Parathyroid adenoma (tissue), 2 donors: ENCODE data around the gene AIFM2.

ENCODE experiments used
- H2AFZ ChIP-seq: fragments of 300-600 bp; sonication (generic); one replicate; pipeline ENCODE4 v1.7.0; 2017; ENCODE audit warnings: antibody characterized with exemption, mild to moderate bottlenecking
- H3K27ac ChIP-seq: fragments of 300-600 bp; sonication (generic); one replicate; pipeline ENCODE4 v1.7.0; 2017
- H3K27me3 ChIP-seq: fragments of 300-600 bp; sonication (generic); one replicate; pipeline ENCODE4 v1.7.0; 2017; ENCODE audit warnings: low read length; ENCODE audit not compliant: control insufficient read depth, insufficient read depth
- H3K36me3 ChIP-seq: fragments of 300-600 bp; sonication (generic); one replicate; pipeline ENCODE4 v1.7.0; 2017; ENCODE audit warnings: low read length; ENCODE audit not compliant: control insufficient read depth, insufficient read depth
- H3K4me1 ChIP-seq: fragments of 300-600 bp; sonication (generic); one replicate; pipeline ENCODE4 v1.7.0; 2017; ENCODE audit warnings: control low read depth
- H3K4me2 ChIP-seq: fragments of 300-600 bp; sonication (generic); one replicate; pipeline ENCODE4 v1.7.0; 2017; ENCODE audit warnings: low read length
- H3K4me3 ChIP-seq: fragments of 300-600 bp; sonication (generic); one replicate; pipeline ENCODE4 v1.7.0; 2017; ENCODE audit warnings: low read depth, low read length
- H3K79me2 ChIP-seq: fragments of 300-600 bp; sonication (generic); one replicate; pipeline ENCODE4 v1.7.0; 2017; ENCODE audit warnings: control low read depth
- H3K9ac ChIP-seq: fragments of 300-600 bp; sonication (generic); one replicate; pipeline ENCODE4 v1.7.0; 2017; ENCODE audit warnings: mild to moderate bottlenecking
- H3K9me3 ChIP-seq: fragments of 300-600 bp; sonication (generic); one replicate; pipeline ENCODE4 v1.7.0; 2017; ENCODE audit warnings: low read length; ENCODE audit not compliant: control insufficient read depth
- TF ChIP-seq, protein P1 (sequence below): fragments of 300-600 bp; sonication (generic); IDR thresholded peaks from one replicate; pipeline ENCODE4 v1.7.0; 2017; ENCODE audit warnings: antibody characterized with exemption, mild to moderate bottlenecking
- donor health status: primary hyperparathyroidism.

AIFM2 gene

DNA sequence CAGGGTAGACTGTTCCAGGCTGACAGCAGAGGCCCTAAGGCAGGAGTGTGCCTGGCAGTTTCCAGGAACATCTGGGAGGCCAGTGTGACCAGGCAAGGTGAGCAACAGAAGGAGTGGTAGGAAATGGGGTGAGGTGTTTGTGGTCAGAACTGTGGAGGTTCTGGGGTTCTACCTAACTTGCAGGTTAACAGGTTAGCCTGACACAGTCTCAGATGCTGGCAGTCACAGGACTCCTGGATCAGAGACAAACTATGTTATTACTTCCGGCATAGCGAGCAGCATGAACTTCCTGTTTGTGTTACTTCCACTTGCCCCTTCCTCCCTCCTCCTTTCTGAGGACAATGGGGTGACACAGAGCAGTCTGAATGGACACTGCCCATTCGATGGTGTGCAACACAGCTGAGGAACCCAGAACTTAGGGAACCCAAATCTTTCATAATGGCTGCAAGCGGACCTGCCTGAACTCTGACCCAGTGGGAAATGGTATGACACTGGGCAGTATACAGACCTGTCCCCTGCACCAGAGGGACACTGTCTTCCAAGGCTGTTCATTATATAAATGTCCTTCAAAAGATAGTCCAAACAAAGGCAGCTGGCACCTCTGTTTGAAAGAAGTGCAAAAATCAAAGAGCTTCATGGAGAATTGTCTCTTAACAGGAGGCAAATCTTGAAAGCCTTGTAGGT lies 41.6 kb upstream of the AIFM2 start:
- Histone ChIP-seq H3K27ac (no peak overlapping the region), H3K36me3 (no peaks in the 10 kb centered on the region), H3K4me3 (no peak overlapping the region), H3K9me3 (no peaks in the 10 kb centered on the region), H3K9ac (no peak overlapping the region), H3K79me2 (peaks cover 8% of the 10 kb centered on the region), H3K4me2 (no peak overlapping the region), H3K27me3 (no peaks in the 10 kb centered on the region), H2AFZ (peak overlapping the region; percentile 23), H3K4me1 (no peaks in the 10 kb centered on the region)
- TF ChIP-seq, protein P1, sequence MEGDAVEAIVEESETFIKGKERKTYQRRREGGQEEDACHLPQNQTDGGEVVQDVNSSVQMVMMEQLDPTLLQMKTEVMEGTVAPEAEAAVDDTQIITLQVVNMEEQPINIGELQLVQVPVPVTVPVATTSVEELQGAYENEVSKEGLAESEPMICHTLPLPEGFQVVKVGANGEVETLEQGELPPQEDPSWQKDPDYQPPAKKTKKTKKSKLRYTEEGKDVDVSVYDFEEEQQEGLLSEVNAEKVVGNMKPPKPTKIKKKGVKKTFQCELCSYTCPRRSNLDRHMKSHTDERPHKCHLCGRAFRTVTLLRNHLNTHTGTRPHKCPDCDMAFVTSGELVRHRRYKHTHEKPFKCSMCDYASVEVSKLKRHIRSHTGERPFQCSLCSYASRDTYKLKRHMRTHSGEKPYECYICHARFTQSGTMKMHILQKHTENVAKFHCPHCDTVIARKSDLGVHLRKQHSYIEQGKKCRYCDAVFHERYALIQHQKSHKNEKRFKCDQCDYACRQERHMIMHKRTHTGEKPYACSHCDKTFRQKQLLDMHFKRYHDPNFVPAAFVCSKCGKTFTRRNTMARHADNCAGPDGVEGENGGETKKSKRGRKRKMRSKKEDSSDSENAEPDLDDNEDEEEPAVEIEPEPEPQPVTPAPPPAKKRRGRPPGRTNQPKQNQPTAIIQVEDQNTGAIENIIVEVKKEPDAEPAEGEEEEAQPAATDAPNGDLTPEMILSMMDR: no peak

DNA sequence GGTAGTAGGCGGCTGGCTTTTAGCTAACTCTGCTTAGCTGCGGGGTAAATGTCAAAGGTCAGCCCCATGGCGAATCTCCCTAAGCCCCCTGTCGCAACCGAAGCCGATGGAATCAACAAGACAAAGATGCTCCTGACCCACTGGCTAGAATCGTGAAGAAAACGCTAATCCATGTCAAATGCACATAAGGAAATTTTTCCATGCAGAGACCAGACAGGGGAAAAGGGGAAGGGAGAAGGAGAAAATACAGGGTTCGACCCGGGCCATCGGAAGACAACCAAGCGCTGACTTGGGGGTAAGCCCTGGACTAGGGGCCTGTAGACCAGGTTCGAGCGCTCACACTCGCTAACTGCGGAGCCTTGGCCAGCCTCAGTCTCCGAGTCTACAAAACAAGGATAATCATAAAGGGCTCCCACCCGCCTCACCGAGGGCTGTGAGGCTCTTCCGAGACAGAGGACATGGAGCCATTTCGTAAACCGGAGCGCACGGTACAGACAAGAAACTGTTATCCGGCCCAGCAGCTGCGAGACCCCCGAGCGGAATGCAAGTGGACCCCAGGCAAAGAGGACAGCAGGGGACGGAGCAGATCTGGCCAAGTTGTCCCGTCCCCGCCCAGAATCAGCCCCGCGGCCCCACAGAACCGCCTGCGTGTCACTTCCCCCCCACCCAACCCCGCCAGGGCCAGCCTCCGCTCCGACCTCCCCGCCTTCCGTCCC lies 37.2 kb upstream of the AIFM2 start:
- peak overlapping the region; percentile 2 for H3K9ac ChIP-seq

DNA sequence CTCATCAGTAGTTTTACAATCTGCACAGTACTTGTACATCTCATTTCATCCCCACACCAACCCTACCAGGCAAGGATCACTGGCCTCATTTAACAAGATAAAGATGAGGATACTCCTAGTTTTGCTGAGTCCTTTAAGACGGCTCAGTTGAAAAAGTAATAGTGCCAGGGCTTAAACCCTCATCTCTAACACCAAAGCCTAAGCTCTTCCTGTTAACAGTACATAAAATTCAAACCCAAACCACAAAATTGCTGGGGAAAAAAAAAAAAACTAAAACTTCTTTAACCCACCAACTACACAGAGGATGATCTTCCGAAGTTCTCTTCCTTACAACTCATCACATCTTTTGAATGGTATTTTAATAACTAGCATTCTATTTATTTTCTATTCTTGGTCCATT lies 36.4 kb upstream of the AIFM2 start:
- H3K36me3 ChIP-seq: no peaks in the 10 kb centered on the region
- TF ChIP-seq, protein P1: no peak
- no peaks in the 10 kb centered on the region for H3K9me3 ChIP-seq
- H3K79me2 ChIP-seq: peaks cover 48% of the 10 kb centered on the region
- no peaks in the 10 kb centered on the region for H3K4me1 ChIP-seq
- H3K27ac ChIP-seq: no peak overlapping the region
- no peak overlapping the region for H2AFZ ChIP-seq
- H3K27me3 ChIP-seq: no peaks in the 10 kb centered on the region
- peak overlapping the region; percentile 2 for H3K9ac ChIP-seq
- peak overlapping the region; percentile 78 for H3K4me3 ChIP-seq
- peak overlapping the region; percentile 77 for H3K4me2 ChIP-seq

More for the DNA sequence above, 37.2 kb upstream of the AIFM2 start:
- no peaks in the 10 kb centered on the region for H3K9me3 ChIP-seq
- peak overlapping the region; percentile 77 for H3K4me2 ChIP-seq
- H3K36me3 ChIP-seq: no peaks in the 10 kb centered on the region
- H3K4me3 ChIP-seq: peak overlapping the region; percentile 78
- H3K79me2 ChIP-seq: peaks cover 42% of the 10 kb centered on the region
- H2AFZ ChIP-seq: peak overlapping the region; percentile 91
- H3K4me1 ChIP-seq: no peaks in the 10 kb centered on the region
- H3K27me3 ChIP-seq: no peaks in the 10 kb centered on the region
- peak overlapping the region; percentile 79 for H3K27ac ChIP-seq
- TF ChIP-seq, protein P1: no peak

DNA sequence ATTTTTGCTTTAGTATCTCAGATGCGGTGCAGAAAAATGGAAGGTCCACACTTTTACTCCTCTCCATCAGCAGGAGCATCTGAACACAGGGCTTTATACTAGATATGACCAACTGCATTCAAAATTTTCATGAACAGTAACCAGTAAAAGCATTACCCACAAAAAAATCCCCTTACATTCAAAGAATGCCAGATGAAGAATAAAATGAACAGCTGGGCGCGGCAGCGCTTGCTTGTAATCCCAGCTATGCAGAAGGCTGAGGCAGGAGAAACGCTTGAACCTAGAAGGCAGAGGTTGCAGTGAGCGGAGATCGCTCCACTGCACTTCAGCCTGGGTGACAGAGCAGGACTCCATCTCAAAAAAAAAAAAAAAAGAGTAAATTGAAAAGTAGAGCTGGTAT lies 34.6 kb upstream of the AIFM2 start:
- Histone ChIP-seq H3K4me3 (no peak overlapping the region), H3K36me3 (no peaks in the 10 kb centered on the region), H3K4me2 (no peak overlapping the region), H3K27me3 (no peaks in the 10 kb centered on the region), H3K27ac (no peak overlapping the region), H3K9ac (no peak overlapping the region), H3K4me1 (peaks cover 5% of the 10 kb centered on the region), H3K9me3 (no peaks in the 10 kb centered on the region), H3K79me2 (peaks cover 61% of the 10 kb centered on the region), H2AFZ (no peak overlapping the region)
- TF ChIP-seq, protein P1: no peak
